Pulmonary artery endothelial cell (primary cell): ENCODE measurements around the gene ZFP36. TPM values are rescaled to one million over a fixed set of nuclear protein-coding genes. Genes with fewer than 3 reads are reported as not detected.
A peak's percentile ranks its signal among the peaks of the same experiment; 100 is the strongest.
"Not testable (repeated sequence)": the region's sequence is repeated elsewhere in the genome, so short reads cannot be mapped to it uniquely, and the experiment has no call there.

ENCODE experiments used
- DNase-seq: peaks from one replicate; pipeline ENCODE4 v3.0.0-alpha.2; 2011; ENCODE audit warnings: low read depth, low spot score
- total RNA-seq: library from RNA; depleted of rRNA; stranded (reverse); fragments of >200 nt; gene quantifications from 2 replicates; pipeline ENCODE4 v1.2.3, GENCODE V29; 2014

Gene ZFP36
- total RNA-seq, 1 donor from 2014 or later = 0.59 TPM

- DNase-seq = peak; percentile 91
Measured at GRCh38 chr19:39445196-39446111, 38.8 kb downstream of the ZFP36 start, which contains the start of gene SUPT5H. Gene SUPT5H, plus strand, starts transcription at chr19:39445582. Its CDS starts 309 bp downstream, at chr19:39445891.

- no peak for DNase-seq
Measured at GRCh38 chr19:39446365-39447084, 39.9 kb downstream of the ZFP36 start.

- no peak for DNase-seq
Measured at GRCh38 chr19:39448271-39448670, 41.6 kb downstream of the ZFP36 start.

GRCh38 chr19:39449116-39449797 lies 42.6 kb downstream of the ZFP36 start:
- no peak for DNase-seq

GRCh38 chr19:39451257-39451656 lies 44.6 kb downstream of the ZFP36 start:
- DNase-seq = not testable (repeated sequence)

Other genes with a start within 250 kb of the ZFP36 start
- not detected in 2 replicates for gene NCCRP1, start 209.9 kb upstream of the ZFP36 start, total RNA-seq
- not detected in 2 replicates for gene SYCN, start 202.6 kb upstream of the ZFP36 start, total RNA-seq
- not detected in 2 replicates for gene IFNL3, start 161.8 kb upstream of the ZFP36 start, total RNA-seq
- not detected in 2 replicates for gene IFNL4, start 158.0 kb upstream of the ZFP36 start, total RNA-seq
- not detected in 2 replicates for gene IFNL2, start 138.5 kb upstream of the ZFP36 start, total RNA-seq
- not detected in 2 replicates for gene IFNL1, start 110.4 kb upstream of the ZFP36 start, total RNA-seq
- gene LRFN1, start 86.0 kb upstream of the ZFP36 start, total RNA-seq = 0.04 and 0.07 TPM in 2 replicates
- gene GMFG, start 70.8 kb upstream of the ZFP36 start, total RNA-seq = 6.9 and 19.4 TPM in 2 replicates
- gene SAMD4B, start 64.4 kb upstream of the ZFP36 start, total RNA-seq = 26.4 and 36.7 TPM in 2 replicates
- gene PAF1, start 15.7 kb upstream of the ZFP36 start, total RNA-seq = 42.3 and 55.5 TPM in 2 replicates
- gene MED29, start 15.5 kb upstream of the ZFP36 start, total RNA-seq = 14.2 and 20.1 TPM in 2 replicates
- 10.7 and 13.2 TPM in 2 replicates for gene PLEKHG2, start 5.8 kb downstream of the ZFP36 start, total RNA-seq
- 195 and 372 TPM in 2 replicates for gene RPS16, start 29.1 kb downstream of the ZFP36 start, total RNA-seq
- gene SUPT5H, start 38.7 kb downstream of the ZFP36 start, total RNA-seq = 52.4 and 60.3 TPM in 2 replicates
- 91.6 and 93.8 TPM in 2 replicates for gene TIMM50, start 74.0 kb downstream of the ZFP36 start, total RNA-seq
- gene DLL3, start 92.1 kb downstream of the ZFP36 start, total RNA-seq = 0.25 and 0.53 TPM in 2 replicates
- gene SELENOV, start 108.3 kb downstream of the ZFP36 start, total RNA-seq = not detected in 2 replicates
- 3.1 and 4.7 TPM in 2 replicates for gene EID2B, start 126.0 kb downstream of the ZFP36 start, total RNA-seq
- 19.2 and 19.6 TPM in 2 replicates for gene EID2, start 133.3 kb downstream of the ZFP36 start, total RNA-seq
- not detected in 2 replicates for gene LGALS13, start 195.7 kb downstream of the ZFP36 start, total RNA-seq
- gene LGALS16, start 249.1 kb downstream of the ZFP36 start, total RNA-seq = not detected in 2 replicates